Measurements from ENCODE around the gene BIRC6.
"Not testable (repeated sequence)": the region's sequence is repeated elsewhere in the genome, so short reads cannot be mapped to it uniquely, and the experiment has no call there.

BIRC6 gene

GRCh38 chr2:32452338-32453064 is 95.7 kb downstream of the BIRC6 start:
- no peak for DNase-seq (ENCODE audit: low spot score)

GRCh38 chr2:32453242-32454062 is 96.6 kb downstream of the BIRC6 start:
- no peak for DNase-seq (ENCODE audit: low spot score)

GRCh38 chr2:32455816-32456215 is 99.0 kb downstream of the BIRC6 start:
- DNase-seq (ENCODE audit: low spot score): no peak

- DNase-seq (ENCODE audit: low spot score): no peak
Observed at GRCh38 chr2:32456808-32457207, 100.0 kb downstream of the BIRC6 start.

GRCh38 chr2:32457814-32458213 is 101.0 kb downstream of the BIRC6 start:
- DNase-seq (ENCODE audit: low spot score): no peak

GRCh38 chr2:32460861-32461260 is 104.0 kb downstream of the BIRC6 start:
- DNase-seq (ENCODE audit: low spot score): not testable (repeated sequence)

GRCh38 chr2:32463110-32463509 is 106.3 kb downstream of the BIRC6 start:
- DNase-seq (ENCODE audit: low spot score): no peak

GRCh38 chr2:32464431-32464830 is 107.6 kb downstream of the BIRC6 start:
- DNase-seq (ENCODE audit: low spot score): peak; percentile 20

GRCh38 chr2:32472605-32473004 is 115.8 kb downstream of the BIRC6 start:
- no peak for DNase-seq (ENCODE audit: low spot score)

GRCh38 chr2:32474381-32474780 is 117.6 kb downstream of the BIRC6 start:
- DNase-seq (ENCODE audit: low spot score): no peak

- no peak for DNase-seq (ENCODE audit: low spot score)
Observed at GRCh38 chr2:32478889-32479620, 122.2 kb downstream of the BIRC6 start.

- DNase-seq (ENCODE audit: low spot score): no peak
Observed at GRCh38 chr2:32479993-32480392, 123.2 kb downstream of the BIRC6 start.

GRCh38 chr2:32482471-32482870 is 125.6 kb downstream of the BIRC6 start:
- no peak for DNase-seq (ENCODE audit: low spot score)

GRCh38 chr2:32484937-32485336 is 128.1 kb downstream of the BIRC6 start:
- no peak for DNase-seq (ENCODE audit: low spot score)

GRCh38 chr2:32485399-32485798 is 128.6 kb downstream of the BIRC6 start:
- no peak for DNase-seq (ENCODE audit: low spot score)

- DNase-seq (ENCODE audit: low spot score): no peak
Observed at GRCh38 chr2:32489061-32489460, 132.2 kb downstream of the BIRC6 start.

GRCh38 chr2:32491346-32491745 is 134.5 kb downstream of the BIRC6 start:
- DNase-seq (ENCODE audit: low spot score): no peak

GRCh38 chr2:32495139-32495538 is 138.3 kb downstream of the BIRC6 start:
- no peak for DNase-seq (ENCODE audit: low spot score)

GRCh38 chr2:32496662-32497061 is 139.8 kb downstream of the BIRC6 start:
- DNase-seq (ENCODE audit: low spot score): no peak

- DNase-seq (ENCODE audit: low spot score): no peak
Observed at GRCh38 chr2:32498306-32498705, 141.5 kb downstream of the BIRC6 start.

- no peak for DNase-seq (ENCODE audit: low spot score)
Observed at GRCh38 chr2:32502941-32503340, 146.1 kb downstream of the BIRC6 start.

GRCh38 chr2:32504877-32505478 is 148.2 kb downstream of the BIRC6 start:
- no peak for DNase-seq (ENCODE audit: low spot score)
